K562 (cell line): ENCODE measurements around the gene CTDNEP1. TPM values are rescaled to one million over a fixed set of nuclear protein-coding genes. Genes with fewer than 3 reads are reported as not detected.

ENCODE experiments used
- ATF6 ChIP-seq: sonication (generic); formaldehyde crosslinking; IDR thresholded peaks from 2 replicates; pipeline ENCODE4 v1.4.0; 2020; ENCODE audit warnings: mild to moderate bottlenecking, missing genetic modification reagents
- BCL6 ChIP-seq: fragments of 250-450 bp; sonication (Bioruptor Pico); IDR thresholded peaks from 2 replicates; pipeline ENCODE4 v1.4.0; 2020
- CBFA2T3 ChIP-seq: fragments of 450-650 bp; IDR thresholded peaks from 2 replicates; pipeline ENCODE4 v1.6.1; 2017
- HSF4 ChIP-seq: fragments of 250-450 bp; sonication (Bioruptor Pico); IDR thresholded peaks from 2 replicates; pipeline ENCODE4 v2.1.2; 2022; ENCODE audit warnings: mild to moderate bottlenecking, moderate library complexity, borderline replicate concordance
- L3MBTL2 ChIP-seq: fragments of 450-650 bp; IDR thresholded peaks from 2 replicates; pipeline ENCODE4 v1.6.1; 2016; ENCODE audit warnings: mild to moderate bottlenecking, moderate library complexity
- SPI1 ChIP-seq: IDR thresholded peaks from 2 replicates; pipeline ENCODE4 v1.6.1; 2011; ENCODE audit warnings: low read depth, low read length, control low read depth, borderline replicate concordance
- TAF1 ChIP-seq: IDR thresholded peaks from 2 replicates; pipeline ENCODE4 v1.6.1; 2011; ENCODE audit warnings: mild to moderate bottlenecking, low read length, moderate library complexity; ENCODE audit not compliant: insufficient read depth, control insufficient read depth, severe bottlenecking; ENCODE audit errors: extremely low read depth
- TCF3 ChIP-seq: sonication (generic); formaldehyde crosslinking; IDR thresholded peaks from 2 replicates; pipeline ENCODE4 v1.4.0; 2020; ENCODE audit warnings: mild to moderate bottlenecking, missing genetic modification reagents
- ZNF263 ChIP-seq: sonication (generic); formaldehyde crosslinking; IDR thresholded peaks from 2 replicates; pipeline ENCODE4 v1.8.0; 2022; ENCODE audit warnings: mild to moderate bottlenecking, missing genetic modification reagents, borderline replicate concordance
- ZNF436 ChIP-seq: fragments of 250-450, 450-650 bp; sonication (Bioruptor Pico); formaldehyde crosslinking; IDR thresholded peaks from 2 replicates; pipeline ENCODE4 v1.7.0; 2020; ENCODE audit warnings: mild to moderate bottlenecking
- ZNF507 ChIP-seq: conservative IDR thresholded peaks from 2 replicates; pipeline ENCODE4 v1.6.1; 2017; ENCODE audit warnings: missing genetic modification characterization, missing compliant biosample characterization
- ZNF707 ChIP-seq: fragments of 250-450 bp; sonication (Bioruptor Pico); conservative IDR thresholded peaks from 2 replicates; pipeline ENCODE4 v1.8.0; 2022; ENCODE audit warnings: inconsistent platforms, mild to moderate bottlenecking, moderate library complexity
- polyA plus RNA-seq, 8 experiments: library from polyadenylated mRNA; depleted of rRNA in 4 of 8; stranded (reverse) in 5 of 8; unstranded in 3 of 8; fragments of >200 nt; fragmentation: Nextera tagmentation in 2 of 8; fragmentation: Illumina TruSeq in 1 of 8; extraction: Ambion mirVana in 2 of 8; extraction: Trizol in 1 of 8; gene quantifications; 2 replicates each; pipeline versions ENCODE4 v1.2.1 to v1.2.3, GENCODE V29; 2011 to 2014; ENCODE audit warnings: inconsistent platforms in 1 of 8, missing spikeins in 1 of 8
- total RNA-seq, 7 experiments: library from RNA; depleted of rRNA in 6 of 7; stranded (reverse); fragments of >200 nt in 6 of 7; fragmentation: Illumina TruSeq in 2 of 7; extraction: Trizol in 2 of 7; gene quantifications; 2 replicates each; pipeline versions ENCODE4 v1.2.1 to v1.2.3, GENCODE V29; 2011 to 2021; ENCODE audit warnings: low replicate concordance in 1 of 7
- TF ChIP-seq, protein P1 (sequence below): sonication (generic); formaldehyde crosslinking; IDR thresholded peaks from 2 replicates; pipeline ENCODE4 v1.8.0; 2023; ENCODE audit warnings: missing genetic modification reagents, mild to moderate bottlenecking, borderline replicate concordance
- TF ChIP-seq, protein P2 (sequence below), 3 experiments: fragments of 200-800 bp in 1 of 3; sonication (Bioruptor generic) in 1 of 3; sonication (generic) in 1 of 3; formaldehyde crosslinking in 1 of 3; IDR thresholded peaks; 2 replicates each; pipeline versions ENCODE4 v1.6.1 to v1.8.0; 2016 to 2022; ENCODE audit warnings: mild to moderate bottlenecking in 2 of 3, missing compliant biosample characterization in 2 of 3, missing genetic modification characterization in 2 of 3, missing genetic modification reagents in 1 of 3

Gene CTDNEP1
- total and polyA plus RNA-seq, 9 of the 15 experiments (the other 6 are each of a cell fraction or from before 2014, with no cell fraction given) = 10.7 to 150 (median 28.5) TPM

GRCh38 chr17:7217113-7217987 is 34.2 kb downstream of the CTDNEP1 start (continued):
- TF ChIP-seq ZNF707 (CRISPR knock-in tag) (no peak), BCL6 (CRISPR knock-in tag) (no peak), SPI1 (0 out of 2 replicates have a peak, but pooled peaks have one; percentile 37), ZNF436 (CRISPR knock-in tag) (no peak), TAF1 (peak; percentile 16), TCF3 (CRISPR knock-in tag) (no peak), HSF4 (CRISPR knock-in tag) (no peak), ZNF507 (tag) (no peak), ATF6 (no peak), ZNF263 (peak; percentile 62), CBFA2T3 (no peak), L3MBTL2 (no peak)
- TF ChIP-seq, protein P1, sequence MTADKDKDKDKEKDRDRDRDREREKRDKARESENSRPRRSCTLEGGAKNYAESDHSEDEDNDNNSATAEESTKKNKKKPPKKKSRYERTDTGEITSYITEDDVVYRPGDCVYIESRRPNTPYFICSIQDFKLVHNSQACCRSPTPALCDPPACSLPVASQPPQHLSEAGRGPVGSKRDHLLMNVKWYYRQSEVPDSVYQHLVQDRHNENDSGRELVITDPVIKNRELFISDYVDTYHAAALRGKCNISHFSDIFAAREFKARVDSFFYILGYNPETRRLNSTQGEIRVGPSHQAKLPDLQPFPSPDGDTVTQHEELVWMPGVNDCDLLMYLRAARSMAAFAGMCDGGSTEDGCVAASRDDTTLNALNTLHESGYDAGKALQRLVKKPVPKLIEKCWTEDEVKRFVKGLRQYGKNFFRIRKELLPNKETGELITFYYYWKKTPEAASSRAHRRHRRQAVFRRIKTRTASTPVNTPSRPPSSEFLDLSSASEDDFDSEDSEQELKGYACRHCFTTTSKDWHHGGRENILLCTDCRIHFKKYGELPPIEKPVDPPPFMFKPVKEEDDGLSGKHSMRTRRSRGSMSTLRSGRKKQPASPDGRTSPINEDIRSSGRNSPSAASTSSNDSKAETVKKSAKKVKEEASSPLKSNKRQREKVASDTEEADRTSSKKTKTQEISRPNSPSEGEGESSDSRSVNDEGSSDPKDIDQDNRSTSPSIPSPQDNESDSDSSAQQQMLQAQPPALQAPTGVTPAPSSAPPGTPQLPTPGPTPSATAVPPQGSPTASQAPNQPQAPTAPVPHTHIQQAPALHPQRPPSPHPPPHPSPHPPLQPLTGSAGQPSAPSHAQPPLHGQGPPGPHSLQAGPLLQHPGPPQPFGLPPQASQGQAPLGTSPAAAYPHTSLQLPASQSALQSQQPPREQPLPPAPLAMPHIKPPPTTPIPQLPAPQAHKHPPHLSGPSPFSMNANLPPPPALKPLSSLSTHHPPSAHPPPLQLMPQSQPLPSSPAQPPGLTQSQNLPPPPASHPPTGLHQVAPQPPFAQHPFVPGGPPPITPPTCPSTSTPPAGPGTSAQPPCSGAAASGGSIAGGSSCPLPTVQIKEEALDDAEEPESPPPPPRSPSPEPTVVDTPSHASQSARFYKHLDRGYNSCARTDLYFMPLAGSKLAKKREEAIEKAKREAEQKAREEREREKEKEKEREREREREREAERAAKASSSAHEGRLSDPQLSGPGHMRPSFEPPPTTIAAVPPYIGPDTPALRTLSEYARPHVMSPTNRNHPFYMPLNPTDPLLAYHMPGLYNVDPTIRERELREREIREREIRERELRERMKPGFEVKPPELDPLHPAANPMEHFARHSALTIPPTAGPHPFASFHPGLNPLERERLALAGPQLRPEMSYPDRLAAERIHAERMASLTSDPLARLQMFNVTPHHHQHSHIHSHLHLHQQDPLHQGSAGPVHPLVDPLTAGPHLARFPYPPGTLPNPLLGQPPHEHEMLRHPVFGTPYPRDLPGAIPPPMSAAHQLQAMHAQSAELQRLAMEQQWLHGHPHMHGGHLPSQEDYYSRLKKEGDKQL (CRISPR knock-in tag) = no peak
- TF ChIP-seq, protein P2, sequence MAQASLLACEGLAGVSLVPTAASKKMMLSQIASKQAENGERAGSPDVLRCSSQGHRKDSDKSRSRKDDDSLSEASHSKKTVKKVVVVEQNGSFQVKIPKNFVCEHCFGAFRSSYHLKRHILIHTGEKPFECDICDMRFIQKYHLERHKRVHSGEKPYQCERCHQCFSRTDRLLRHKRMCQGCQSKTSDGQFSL (CRISPR knock-in tag; IDR thresholded peaks at IDR 0.05) = peak; percentile 93
- TF ChIP-seq, protein P2 (tag; IDR thresholded peaks at IDR 0.05) = peak in 1 of 2 experiments; percentile 71; a peak in 2 of 4 replicates
